HG03097 (cell line): Measurements from ENCODE around the gene HINT3.
"Not testable (repeated sequence)": the region's sequence is repeated elsewhere in the genome, so short reads cannot be mapped to it uniquely, and the experiment has no call there.

Experiments
- ATAC-seq: cut with Tn5 transposase; IDR thresholded peaks from one replicate; pipeline ENCODE4 v1.9.1; 2021; ENCODE audit not compliant: unreplicated experiment, low FRiP score

Gene HINT3

GRCh38 chr6:125939026-125939425 lies 17.5 kb upstream of the HINT3 start:
- no peak for ATAC-seq

GRCh38 chr6:125939791-125940190 lies 16.8 kb upstream of the HINT3 start:
- no peak for ATAC-seq

- no peak for ATAC-seq
Measured at GRCh38 chr6:125940247-125941041, 16.1 kb upstream of the HINT3 start.

GRCh38 chr6:125942672-125943527 lies 13.7 kb upstream of the HINT3 start:
- ATAC-seq, result no peak

- no peak for ATAC-seq
Measured at GRCh38 chr6:125943528-125944433, 12.8 kb upstream of the HINT3 start.

GRCh38 chr6:125944434-125944816 lies 12.1 kb upstream of the HINT3 start:
- ATAC-seq, result no peak

- ATAC-seq, result no peak
Measured at GRCh38 chr6:125944896-125945295, 11.7 kb upstream of the HINT3 start.

- no peak for ATAC-seq
Measured at GRCh38 chr6:125945378-125946141, 11.0 kb upstream of the HINT3 start.

GRCh38 chr6:125947615-125948014 lies 9.0 kb upstream of the HINT3 start:
- no peak for ATAC-seq

- no peak for ATAC-seq
Measured at GRCh38 chr6:125948455-125948854, 8.1 kb upstream of the HINT3 start.

- ATAC-seq, result no peak
Measured at GRCh38 chr6:125949069-125949468, 7.5 kb upstream of the HINT3 start.

GRCh38 chr6:125950293-125950692 lies 6.3 kb upstream of the HINT3 start:
- ATAC-seq, result no peak

GRCh38 chr6:125950716-125951115 lies 5.9 kb upstream of the HINT3 start:
- ATAC-seq, result not testable (repeated sequence)

- no peak for ATAC-seq
Measured at GRCh38 chr6:125951323-125951722, 5.2 kb upstream of the HINT3 start.

GRCh38 chr6:125952764-125953501 lies 3.6 kb upstream of the HINT3 start:
- ATAC-seq, result no peak

- no peak for ATAC-seq
Measured at GRCh38 chr6:125953502-125953875, 3.1 kb upstream of the HINT3 start.

GRCh38 chr6:125954735-125955339 lies 1.7 kb upstream of the HINT3 start:
- no peak for ATAC-seq

- no peak for ATAC-seq
Measured at GRCh38 chr6:125955973-125956372, 597 bp upstream of the HINT3 start.

GRCh38 chr6:125957391-125957693 lies 772 bp downstream of the HINT3 start:
- ATAC-seq, result no peak
